Mesodermal cell (in vitro differentiated cells): ENCODE data around the gene OR2G2. TPM values are rescaled to one million over a fixed set of nuclear protein-coding genes. Genes with fewer than 3 reads are reported as not detected.

Experiments used
- H3K27ac ChIP-seq: 2 replicates; pipeline ENCODE4 v1.7.0; 2013; ENCODE audit warnings: mild to moderate bottlenecking, low read depth, low read length, moderate library complexity; ENCODE audit not compliant: severe bottlenecking
- H3K36me3 ChIP-seq: 2 replicates; pipeline ENCODE4 v1.7.1; 2013; ENCODE audit warnings: mild to moderate bottlenecking, low read length, moderate library complexity; ENCODE audit not compliant: control insufficient read depth, insufficient read depth
- H3K4me1 ChIP-seq: one replicate; pipeline ENCODE4 v1.7.1; 2013; ENCODE audit warnings: mild to moderate bottlenecking, low read length; ENCODE audit not compliant: insufficient read depth, control insufficient read depth, poor library complexity, severe bottlenecking
- H3K4me3 ChIP-seq: 2 replicates; pipeline ENCODE4 v1.7.0; 2013; ENCODE audit warnings: low read length, control low read depth, mild to moderate bottlenecking; ENCODE audit not compliant: insufficient read depth, poor library complexity, severe bottlenecking; ENCODE audit errors: extremely low read depth
- H3K9me3 ChIP-seq: 2 replicates; pipeline ENCODE4 v1.7.1; 2013; ENCODE audit warnings: mild to moderate bottlenecking, low read length, moderate library complexity; ENCODE audit not compliant: control insufficient read depth
- WGBS, 2 experiments: methylation state at CpG; one replicate each; pipeline ENCODE4 v1.1.5; 2013; ENCODE audit warnings: missing lambda C conversion rate in 2 of 2; ENCODE audit not compliant: insufficient coverage in 2 of 2; 5-methylcytosine and 5-hydroxymethylcytosine counted together
- polyA plus RNA-seq, 2 experiments: library from polyadenylated mRNA; stranded (reverse); fragments of 50-300 nt; gene quantifications; one replicate each; pipeline ENCODE4 v1.2.3, GENCODE V29; 2013

OR2G2 gene
- polyA plus RNA-seq (2013, experiment 1 of 2): not detected
- not detected for polyA plus RNA-seq (2013, experiment 2 of 2)

DNA sequence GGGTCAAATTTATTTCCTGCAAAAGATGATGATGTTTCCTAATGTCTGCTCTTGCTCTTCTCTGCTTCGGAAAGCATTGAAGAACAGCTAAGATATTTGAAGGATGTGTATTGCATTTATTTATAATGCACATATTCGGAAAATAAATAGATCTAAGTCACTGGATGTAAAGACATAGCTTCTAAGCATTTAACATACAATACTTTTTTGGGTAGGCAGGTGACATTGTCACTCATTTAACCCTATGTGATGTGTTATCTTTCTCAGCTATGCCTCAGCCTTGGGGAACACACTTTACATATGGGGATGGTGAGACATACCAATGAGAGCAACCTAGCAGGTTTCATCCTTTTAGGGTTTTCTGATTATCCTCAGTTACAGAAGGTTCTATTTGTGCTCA is at the start of gene OR2G2:
OR2G2 (plus strand) TSS at position 301 of the 400 bp plus-strand sequence; CDS start at position 301, 0 bp downstream.
- Histone ChIP-seq H3K36me3 (no peaks in the 10 kb centered on the region), H3K4me3 (no peak within 1 kb of the TSS)
- no CpG with 5 or more reads among the region's 2 CpGs for WGBS, 2 experiments

DNA sequence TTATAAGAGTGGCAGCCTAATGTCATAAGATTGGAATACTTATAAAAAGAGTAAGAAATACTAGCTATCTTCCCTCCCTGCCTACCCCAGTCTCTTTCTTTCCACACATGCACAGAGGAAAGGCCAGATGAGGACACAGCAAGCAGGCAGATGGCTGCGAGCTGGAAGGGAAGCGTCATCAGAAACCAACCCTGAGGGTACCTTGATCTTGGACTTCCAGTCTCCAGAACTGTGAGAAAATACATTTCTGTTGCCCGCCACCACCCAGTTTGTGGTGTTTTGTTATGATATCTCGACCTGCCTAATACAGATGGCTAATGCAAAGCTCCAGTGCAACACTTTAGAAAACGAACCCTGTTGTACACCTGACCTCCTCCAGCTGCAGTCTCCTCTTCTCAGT is 49.6 kb upstream of the OR2G2 start:
- Histone ChIP-seq H3K27ac (no peak overlapping the region), H3K36me3 (no peaks in the 10 kb centered on the region), H3K4me1 (no peaks in the 10 kb centered on the region), H3K4me3 (no peak overlapping the region), H3K9me3 (no peaks in the 10 kb centered on the region)
- WGBS, 2 experiments: 61 to 83% methylated on average over 4 of the region's 5 CpGs

More for the DNA sequence above, at the start of gene OR2G2:
- Histone ChIP-seq H3K27ac (no peak within 1 kb of the TSS), H3K9me3 (no peaks in the 10 kb centered on the region), H3K4me1 (no peaks in the 10 kb centered on the region)

DNA sequence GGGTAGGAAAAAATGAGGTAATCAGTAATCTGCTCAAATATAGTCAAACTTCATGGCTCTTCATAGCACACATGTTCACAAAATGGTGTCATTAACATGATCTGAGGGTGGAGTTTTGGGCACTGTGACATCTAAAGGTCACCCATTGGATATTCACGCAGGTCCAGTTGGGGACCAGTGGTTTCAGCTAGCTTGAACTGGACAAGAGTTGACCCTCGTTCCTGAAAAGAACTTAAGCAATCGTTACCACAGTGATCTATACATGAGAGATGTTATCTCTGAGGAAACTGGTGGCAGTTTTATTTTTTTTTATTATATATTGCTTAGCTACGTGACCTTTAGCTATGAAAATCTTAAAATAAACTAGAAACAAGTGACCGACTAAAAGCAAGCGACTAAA is 48.9 kb upstream of the OR2G2 start:
- Histone ChIP-seq H3K4me3 (no peak overlapping the region), H3K36me3 (no peaks in the 10 kb centered on the region), H3K9me3 (no peaks in the 10 kb centered on the region), H3K27ac (no peak overlapping the region), H3K4me1 (no peaks in the 10 kb centered on the region)
- WGBS, 2 experiments: 92 to 95% methylated on average over 3 to 4 of the region's 6 CpGs

- Histone ChIP-seq H3K36me3 (no peaks in the 10 kb centered on the region), H3K27ac (no peak overlapping the region), H3K4me1 (no peaks in the 10 kb centered on the region), H3K4me3 (no peak overlapping the region), H3K9me3 (no peaks in the 10 kb centered on the region)
- WGBS, 2 experiments: 85 to 91% methylated on average over 6 to 7 of the region's 7 CpGs
Observed at GRCh38 chr1:247540581-247540980, 47.6 kb upstream of the OR2G2 start.

DNA sequence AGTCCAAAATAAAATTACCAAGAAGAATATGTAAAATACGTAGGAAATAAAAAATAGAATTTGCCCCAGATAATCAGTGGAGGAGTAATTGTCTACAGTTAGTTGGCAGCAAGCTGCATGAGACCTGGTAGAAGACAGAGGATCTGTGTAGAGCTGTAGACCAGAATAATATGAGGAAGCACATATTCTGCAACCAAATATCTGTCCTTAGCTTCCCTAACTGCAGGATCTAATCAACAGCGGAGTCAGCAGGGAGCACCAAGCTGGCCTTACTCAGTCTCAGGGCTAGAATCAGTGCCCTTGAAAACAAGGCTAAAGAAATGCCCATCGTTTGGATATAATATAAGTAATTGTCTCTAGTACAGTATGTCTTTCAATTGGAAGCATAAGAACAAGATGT is 45.3 kb upstream of the OR2G2 start:
- 67% methylated on average over 1 of the region's 3 CpGs; no CpG with 5 or more reads in 1 of the 2 experiments for WGBS, 2 experiments
- H3K27ac ChIP-seq: no peak overlapping the region
- H3K4me3 ChIP-seq: no peak overlapping the region
- no peaks in the 10 kb centered on the region for H3K36me3 ChIP-seq
- H3K4me1 ChIP-seq: no peaks in the 10 kb centered on the region
- no peaks in the 10 kb centered on the region for H3K9me3 ChIP-seq

- WGBS, 2 experiments: 74 to 90% methylated on average over 4 to 5 of the region's 5 CpGs
- H3K9me3 ChIP-seq: no peaks in the 10 kb centered on the region
- no peak overlapping the region for H3K4me3 ChIP-seq
- no peaks in the 10 kb centered on the region for H3K36me3 ChIP-seq
- H3K4me1 ChIP-seq: peaks cover 15% of the 10 kb centered on the region
- no peak overlapping the region for H3K27ac ChIP-seq
Observed at GRCh38 chr1:247548092-247548491, 40.1 kb upstream of the OR2G2 start.

DNA sequence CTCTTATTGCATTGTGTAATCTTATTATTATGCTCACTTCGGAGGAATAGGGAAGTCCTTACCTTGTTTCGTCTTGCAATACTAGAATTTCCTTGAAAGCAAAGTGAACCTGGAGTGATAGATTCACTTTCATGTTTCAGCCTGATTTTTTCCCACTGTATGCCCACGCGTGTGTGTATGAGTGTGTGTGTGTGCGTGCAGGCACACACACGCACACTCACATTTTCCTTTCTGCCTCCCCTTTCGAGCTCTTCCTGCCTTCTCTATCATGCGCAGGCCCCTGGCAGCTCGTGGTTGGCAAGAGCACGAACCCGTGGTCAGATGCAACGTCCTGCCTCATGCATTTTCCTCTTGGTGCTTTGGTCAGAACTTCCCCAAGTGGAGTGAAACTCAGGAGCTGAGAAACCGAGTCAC is 39.4 kb upstream of the OR2G2 start, which contains the start of gene GCSAML:
GCSAML (plus strand) TSS at position 366 of the 414 bp plus-strand sequence. CDS start 58 bp downstream, outside the sequence.
- Histone ChIP-seq H3K4me3 (no peak within 1 kb of the TSS), H3K4me1 (peaks cover 15% of the 10 kb centered on the region), H3K36me3 (no peaks in the 10 kb centered on the region), H3K9me3 (no peaks in the 10 kb centered on the region), H3K27ac (no peak within 1 kb of the TSS)
- WGBS, 2 experiments: 85 to 88% methylated on average over 7 to 9 of the region's 13 CpGs

GRCh38 chr1:247551721-247552120 is 36.4 kb upstream of the OR2G2 start:
- peak overlapping the region; percentile 98 for H3K27ac ChIP-seq
- 100% methylated on average over 1 of the region's 1 CpG; no CpG with 5 or more reads in 1 of the 2 experiments for WGBS, 2 experiments
- no peak overlapping the region for H3K4me3 ChIP-seq
- H3K4me1 ChIP-seq: peaks cover 15% of the 10 kb centered on the region
- H3K36me3 ChIP-seq: no peaks in the 10 kb centered on the region
- no peaks in the 10 kb centered on the region for H3K9me3 ChIP-seq

DNA sequence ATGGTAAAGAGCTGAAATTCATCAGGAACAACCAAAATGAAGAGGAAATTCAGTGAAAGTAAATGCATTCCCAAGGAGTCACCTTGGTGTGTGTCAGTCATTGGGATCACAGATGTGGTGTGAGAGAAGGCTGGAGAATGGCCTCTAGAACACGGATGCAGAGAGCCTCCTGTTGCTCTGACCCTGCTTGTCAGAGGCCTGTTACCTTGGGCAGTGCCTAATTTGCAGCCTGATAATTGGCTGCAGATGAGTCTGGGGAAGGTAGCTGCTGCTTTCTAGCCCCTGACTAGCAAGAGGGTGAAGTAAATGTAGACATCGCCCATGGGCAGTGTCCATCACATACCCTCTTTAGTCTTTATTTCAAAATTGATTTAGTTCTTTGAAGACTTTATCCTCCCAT is 35.9 kb upstream of the OR2G2 start:
- no peaks in the 10 kb centered on the region for H3K36me3 ChIP-seq
- peaks cover 18% of the 10 kb centered on the region for H3K4me1 ChIP-seq
- peak overlapping the region; percentile 98 for H3K27ac ChIP-seq
- H3K9me3 ChIP-seq: no peaks in the 10 kb centered on the region
- no peak overlapping the region for H3K4me3 ChIP-seq
- WGBS, 2 experiments: 25 to 60% methylated on average over 1 of the region's 2 CpGs

- H3K4me1 ChIP-seq: peaks cover 16% of the 10 kb centered on the region
- H3K4me3 ChIP-seq: no peak overlapping the region
- H3K27ac ChIP-seq: peak overlapping the region; percentile 75
- no peaks in the 10 kb centered on the region for H3K9me3 ChIP-seq
- WGBS, 2 experiments: 83% methylated on average over 1 of the region's 2 CpGs; no CpG with 5 or more reads in 1 of the 2 experiments
- no peaks in the 10 kb centered on the region for H3K36me3 ChIP-seq
Observed at GRCh38 chr1:247557926-247558674, 30.1 kb upstream of the OR2G2 start.

- H3K4me1 ChIP-seq: peaks cover 18% of the 10 kb centered on the region
- no peak overlapping the region for H3K27ac ChIP-seq
- H3K9me3 ChIP-seq: no peaks in the 10 kb centered on the region
- H3K36me3 ChIP-seq: no peaks in the 10 kb centered on the region
- 80 to 81% methylated on average over 9 to 10 of the region's 10 CpGs for WGBS, 2 experiments
- H3K4me3 ChIP-seq: no peak overlapping the region
Observed at GRCh38 chr1:247561711-247562110, 26.4 kb upstream of the OR2G2 start.
